ENCODE measurements around the gene PLCG1. TPM values are rescaled to one million over a fixed set of nuclear protein-coding genes. Genes with fewer than 3 reads are reported as not detected.
A peak's percentile ranks its signal among the peaks of the same experiment; 100 is the strongest.

Gene PLCG1
- total and polyA plus RNA-seq, 2 of the 8 experiments (the other 6 are each of a cell fraction or from before 2014, with no cell fraction given), result 103 to 154 TPM

- no peak for TF ChIP-seq CHD7 (IDR thresholded peaks at IDR 0.05; ENCODE audit: insufficient replicate concordance, low read length)
- no peak for TF ChIP-seq GTF2F1 (IDR thresholded peaks at IDR 0.05; ENCODE audit: borderline replicate concordance, low read depth, low read length)
- TF ChIP-seq RNF2 (IDR thresholded peaks at IDR 0.05; ENCODE audit: borderline replicate concordance, low read depth, low read length, missing control alignments, poor library complexity, severe bottlenecking), result no peak
- TF ChIP-seq RAD21 (IDR thresholded peaks at IDR 0.05 in 1 of 2, conservative IDR thresholded peaks at IDR 0.05 in 1 of 2; ENCODE audit: low read depth in 2 of 2, low read length in 2 of 2), result peak; percentile 94 to 98
- TF ChIP-seq POU5F1 (IDR thresholded peaks at IDR 0.05; ENCODE audit: low read depth, low read length), result no peak
- TF ChIP-seq POLR2AphosphoS5 (IDR thresholded peaks at IDR 0.05; ENCODE audit: low read depth, low read length), result 0 out of 2 replicates have a peak, but pooled peaks have one; percentile 24
- TF ChIP-seq TAF1 (IDR thresholded peaks at IDR 0.05; ENCODE audit: low read depth, low read length), result no peak
Measured at GRCh38 chr20:41173161-41173721, 35.9 kb downstream of the PLCG1 start (continued).
